Left lung (tissue), 10 donors: ENCODE results near the gene DNMT3A. TPM values are rescaled to one million over a fixed set of nuclear protein-coding genes. Genes with fewer than 3 reads are reported as not detected.

Experiments used
- ATAC-seq: fragments of 200-7000 bp; cut with Tn5 transposase; one replicate; pipeline ENCODE4 v1.9.1; 2020; ENCODE audit warnings: moderate library complexity
- DNase-seq, 4 donors: peaks; one replicate each; pipeline ENCODE4 v3.0.0-alpha.2; 2013 to 2020
- H3K27ac ChIP-seq, 2 donors: fragments of 200-600 bp; sonication (generic) in 1 of 2; one replicate each; pipeline versions ENCODE4 v1.5.0 to v1.8.0; 2020 to 2021
- H3K27me3 ChIP-seq, 2 donors: fragments of 200-600 bp; sonication (generic) in 1 of 2; one replicate each; pipeline versions ENCODE4 v1.5.0 to v1.8.0; 2020 to 2021
- H3K36me3 ChIP-seq, 2 donors: fragments of 200-600 bp; sonication (generic) in 1 of 2; one replicate each; pipeline versions ENCODE4 v1.5.0 to v1.8.0; 2020 to 2021
- H3K4me1 ChIP-seq, 2 donors: fragments of 200-600 bp; one replicate each; pipeline ENCODE4 v1.8.0; 2021
- H3K4me3 ChIP-seq, 2 donors: fragments of 200-600 bp; sonication (generic) in 1 of 2; one replicate each; pipeline versions ENCODE4 v1.5.0 to v1.8.0; 2020 to 2021; ENCODE audit warnings: mild to moderate bottlenecking in 1 of 2
- H3K9me3 ChIP-seq, 2 donors: fragments of 200-600 bp; sonication (generic) in 1 of 2; one replicate each; pipeline versions ENCODE4 v1.5.0 to v1.8.0; 2020 to 2021
- CTCF ChIP-seq, 2 donors: fragments of 200-600 bp; sonication (generic) in 1 of 2; IDR thresholded peaks; one replicate each; pipeline versions ENCODE4 v1.5.0 to v1.8.0; 2021; ENCODE audit warnings: antibody characterized with exemption in 2 of 2
- intact Hi-C, 2 donors: fragments of 100-400 bp; cut with DNase I; formaldehyde crosslinking; loops; one replicate each; pipeline versions ENCODE4 v1.11.2 to v1.14.2; 2022
- polyA plus RNA-seq, 6 donors: library from polyadenylated mRNA; unstranded; fragments of 120-200 nt; gene quantifications; one replicate each; pipeline ENCODE4 v1.2.1, GENCODE V29; 2013; ENCODE audit not compliant: insufficient read length in 6 of 6
- total RNA-seq, 2 donors: library from RNA; stranded (reverse); fragmentation: NEBNext Ultra II Directional; extraction: Animal tissue kit (Norgen Biotek cat#: 25700); gene quantifications; one replicate each; pipeline ENCODE4 v1.2.1, GENCODE V29; 2021
- donor health status: DM: no; HTN: yes; CAD: no.
- donor health status: DM: no; HTN: no; CAD: no.

The DNMT3A gene
- total and polyA plus RNA-seq, 8 donors, result 37.5 to 123 (median 100) TPM

- Histone ChIP-seq H3K27ac (no peak overlapping the region), H3K4me1 (no peaks in the 10 kb centered on the region), H3K36me3 (no peaks in the 10 kb centered on the region), H3K9me3 (no peaks in the 10 kb centered on the region), H3K4me3 (no peak overlapping the region), H3K27me3 (no peaks in the 10 kb centered on the region)
- intact Hi-C loops, result no loop called here
- ATAC-seq (no peak), DNase-seq (no peak)
- no peak for TF ChIP-seq CTCF (IDR thresholded peaks at IDR 0.05)
Measured at GRCh38 chr2:25355270-25355669, 13.5 kb upstream of the DNMT3A start.

- H3K36me3 ChIP-seq, result no peaks in the 10 kb centered on the region
- TF ChIP-seq CTCF (IDR thresholded peaks at IDR 0.05), result no peak
- ATAC-seq (no peak), DNase-seq (no peak)
- no peak overlapping the region for H3K4me3 ChIP-seq
- intact Hi-C loops, result no loop called here
- peaks cover 0 to 2% of the 10 kb centered on the region in 2 donors for H3K9me3 ChIP-seq
- no peak overlapping the region for H3K27ac ChIP-seq
- H3K4me1 ChIP-seq, result peaks cover 0 to 5% of the 10 kb centered on the region in 2 donors
- no peaks in the 10 kb centered on the region for H3K27me3 ChIP-seq
Measured at GRCh38 chr2:25354116-25354515, 12.4 kb upstream of the DNMT3A start.

GRCh38 chr2:25349397-25349796 is 7.7 kb upstream of the DNMT3A start:
- Histone ChIP-seq H3K4me1 (peaks cover 0 to 5% of the 10 kb centered on the region in 2 donors), H3K36me3 (no peaks in the 10 kb centered on the region), H3K27ac (no peak overlapping the region), H3K4me3 (no peak overlapping the region), H3K9me3 (peaks cover 0 to 2% of the 10 kb centered on the region in 2 donors), H3K27me3 (no peaks in the 10 kb centered on the region)
- DNase-seq, result no peak
- intact Hi-C loops, result no loop called here
- no peak for TF ChIP-seq CTCF (IDR thresholded peaks at IDR 0.05)
- no peak for ATAC-seq

GRCh38 chr2:25347846-25348245 is 6.1 kb upstream of the DNMT3A start:
- no peak for TF ChIP-seq CTCF (IDR thresholded peaks at IDR 0.05)
- Histone ChIP-seq H3K4me1 (peaks cover 0 to 8% of the 10 kb centered on the region in 2 donors), H3K27ac (no peak overlapping the region), H3K4me3 (no peak overlapping the region), H3K27me3 (no peaks in the 10 kb centered on the region), H3K9me3 (peaks cover 0 to 2% of the 10 kb centered on the region in 2 donors), H3K36me3 (no peaks in the 10 kb centered on the region)
- intact Hi-C loops, result no loop called here
- DNase-seq, result peak in 1 of 4 donors; percentile 60
- no peak for ATAC-seq

- DNase-seq (no peak), ATAC-seq (no peak)
- TF ChIP-seq CTCF (IDR thresholded peaks at IDR 0.05), result no peak
- no peak overlapping the region for H3K4me3 ChIP-seq
- H3K4me1 ChIP-seq, result peaks cover 0 to 13% of the 10 kb centered on the region in 2 donors
- H3K27ac ChIP-seq, result no peak overlapping the region
- H3K9me3 ChIP-seq, result peaks cover 0 to 2% of the 10 kb centered on the region in 2 donors
- no peaks in the 10 kb centered on the region for H3K27me3 ChIP-seq
- no peaks in the 10 kb centered on the region for H3K36me3 ChIP-seq
- intact Hi-C loops, result no loop called here
Measured at GRCh38 chr2:25347205-25347815, 5.6 kb upstream of the DNMT3A start.
